Trophoblast cell (in vitro differentiated cells and primary cell): ENCODE measurements around the gene YTHDF1.

Experiments
- DNase-seq, 2 donors: peaks; one replicate each; pipeline ENCODE4 v3.0.0-alpha.2; 2016
- H2AFZ ChIP-seq: 2 replicates; pipeline ENCODE4 v1.6.1; 2013; ENCODE audit warnings: low read length, moderate library complexity, mild to moderate bottlenecking; ENCODE audit not compliant: insufficient read depth, poor library complexity
- H2AK5ac ChIP-seq: 2 replicates; pipeline ENCODE4 v1.6.1; 2013; ENCODE audit warnings: mild to moderate bottlenecking, low read length
- H2BK120ac ChIP-seq: 2 replicates; pipeline ENCODE4 v1.6.1; 2013; ENCODE audit warnings: low read length, mild to moderate bottlenecking, moderate library complexity; ENCODE audit not compliant: insufficient read depth, poor library complexity
- H2BK12ac ChIP-seq: 2 replicates; pipeline ENCODE4 v1.6.1; 2013; ENCODE audit warnings: mild to moderate bottlenecking, low read length, moderate library complexity
- H2BK5ac ChIP-seq: 2 replicates; pipeline ENCODE4 v1.6.1; 2013; ENCODE audit warnings: low read length, low read depth, moderate library complexity, mild to moderate bottlenecking; ENCODE audit not compliant: poor library complexity
- H3K14ac ChIP-seq: 2 replicates; pipeline ENCODE4 v1.6.1; 2013; ENCODE audit warnings: mild to moderate bottlenecking, low read length
- H3K18ac ChIP-seq: 2 replicates; pipeline ENCODE4 v1.6.1; 2013; ENCODE audit warnings: mild to moderate bottlenecking, low read length
- H3K23ac ChIP-seq: 2 replicates; pipeline ENCODE4 v1.6.1; 2013; ENCODE audit warnings: low read length
- H3K27ac ChIP-seq: 2 replicates; pipeline ENCODE4 v1.5.1; 2013; ENCODE audit warnings: low read depth, mild to moderate bottlenecking, inconsistent platforms, low read length, moderate library complexity
- H3K27me3 ChIP-seq: 2 replicates; pipeline ENCODE4 v1.6.1; 2013; ENCODE audit warnings: inconsistent platforms, mild to moderate bottlenecking, low read length, moderate library complexity; ENCODE audit not compliant: insufficient read depth
- H3K36me3 ChIP-seq, 2 experiments: 1 replicate in 1 of 2; 2 replicates in 1 of 2; pipeline ENCODE4 v1.6.1; 2013; ENCODE audit warnings: low read length in 2 of 2, mild to moderate bottlenecking in 2 of 2, moderate library complexity in 1 of 2; ENCODE audit not compliant: insufficient read depth in 2 of 2, control insufficient read depth in 1 of 2
- H3K4ac ChIP-seq: 2 replicates; pipeline ENCODE4 v1.6.1; 2013; ENCODE audit warnings: low read depth, mild to moderate bottlenecking, low read length, moderate library complexity
- H3K4me1 ChIP-seq, 2 experiments: 1 replicate in 1 of 2; 2 replicates in 1 of 2; pipeline ENCODE4 v1.6.1; 2013; ENCODE audit warnings: low read length in 2 of 2, mild to moderate bottlenecking in 2 of 2, moderate library complexity in 1 of 2; ENCODE audit not compliant: insufficient read depth in 2 of 2, control insufficient read depth in 1 of 2
- H3K4me2 ChIP-seq: 2 replicates; pipeline ENCODE4 v1.6.1; 2013; ENCODE audit warnings: inconsistent platforms, mild to moderate bottlenecking, low read length, moderate library complexity
- H3K4me3 ChIP-seq: 2 replicates; pipeline ENCODE4 v1.5.1; 2013; ENCODE audit warnings: mild to moderate bottlenecking, low read depth, low read length, inconsistent platforms
- H3K79me1 ChIP-seq: one replicate; pipeline ENCODE4 v1.6.1; 2013; ENCODE audit warnings: low read length
- H3K79me2 ChIP-seq: 2 replicates; pipeline ENCODE4 v1.6.1; 2013; ENCODE audit warnings: low read length, mild to moderate bottlenecking; ENCODE audit not compliant: control insufficient read depth, insufficient read depth, poor library complexity
- H3K9ac ChIP-seq: 2 replicates; pipeline ENCODE4 v1.6.1; 2013; ENCODE audit warnings: mild to moderate bottlenecking, low read length
- H3K9me3 ChIP-seq: 2 replicates; pipeline ENCODE4 v1.6.1; 2013; ENCODE audit warnings: low read depth, mild to moderate bottlenecking, control low read depth, inconsistent platforms, low read length; ENCODE audit not compliant: insufficient read depth
- H4K12ac ChIP-seq: 2 replicates; pipeline ENCODE4 v1.6.1; 2013; ENCODE audit warnings: low read depth, mild to moderate bottlenecking, low read length, moderate library complexity
- H4K8ac ChIP-seq: 2 replicates; pipeline ENCODE4 v1.6.1; 2013; ENCODE audit warnings: low read depth, mild to moderate bottlenecking, low read length, moderate library complexity
- H4K91ac ChIP-seq: one replicate; pipeline ENCODE4 v1.6.1; 2013; ENCODE audit warnings: low read depth, mild to moderate bottlenecking, low read length, moderate library complexity
- WGBS: extraction: QIAGEN DNeasy Blood & Tissue Kit; methylation state at CpG from one replicate; pipeline ENCODE4 v1.1.7; 2013; ENCODE audit warnings: missing lambda C conversion rate; ENCODE audit not compliant: insufficient read length, insufficient coverage; ENCODE audit errors: extremely low coverage; 5-methylcytosine and 5-hydroxymethylcytosine counted together

The YTHDF1 gene

GRCh38 chr20:63219447-63219821 is 3.5 kb upstream of the YTHDF1 start:
- Histone ChIP-seq H2AFZ (no peak overlapping the region), H4K8ac (no peak overlapping the region), H3K4me2 (no peak overlapping the region), H3K4me3 (no peak overlapping the region), H4K12ac (no peak overlapping the region), H3K23ac (no peak overlapping the region), H2BK12ac (no peak overlapping the region), H3K36me3 (peaks cover 0 to 4% of the 10 kb centered on the region in 2 experiments), H3K4me1 (peaks cover 15 to 22% of the 10 kb centered on the region in 2 experiments), H3K4ac (no peak overlapping the region), H3K9ac (no peak overlapping the region), H3K14ac (no peak overlapping the region), H2AK5ac (no peak overlapping the region), H3K79me2 (peaks cover 12% of the 10 kb centered on the region), H2BK5ac (no peak overlapping the region), H4K91ac (no peak overlapping the region), H2BK120ac (no peak overlapping the region), H3K18ac (no peak overlapping the region), H3K9me3 (no peaks in the 10 kb centered on the region), H3K27me3 (no peaks in the 10 kb centered on the region), H3K79me1 (peaks cover 20% of the 10 kb centered on the region), H3K27ac (no peak overlapping the region)
- WGBS: no CpG with 5 or more reads among the region's 8 CpGs
- no peak for DNase-seq

- H4K8ac ChIP-seq: no peak overlapping the region
Measured at GRCh38 chr20:63218701-63219446, 2.9 kb upstream of the YTHDF1 start.

GRCh38 chr20:63217706-63218105 is 1.8 kb upstream of the YTHDF1 start:
- no CpG with 5 or more reads among the region's 7 CpGs for WGBS
- no peaks in the 10 kb centered on the region for H3K9me3 ChIP-seq

More at GRCh38 chr20:63218701-63219446, 2.9 kb upstream of the YTHDF1 start:
- no peak overlapping the region for H3K4me2 ChIP-seq
- no peak overlapping the region for H2AK5ac ChIP-seq
- peaks cover 14% of the 10 kb centered on the region for H3K79me2 ChIP-seq
- WGBS: no CpG with 5 or more reads among the region's 13 CpGs
- H3K23ac ChIP-seq: no peak overlapping the region
- H2BK120ac ChIP-seq: no peak overlapping the region
- peaks cover 9 to 19% of the 10 kb centered on the region in 2 experiments for H3K4me1 ChIP-seq
- H2AFZ ChIP-seq: no peak overlapping the region
- no peak overlapping the region for H3K4ac ChIP-seq
- H3K27ac ChIP-seq: no peak overlapping the region
- H3K18ac ChIP-seq: no peak overlapping the region
- no peak for DNase-seq
- peak overlapping the region; percentile 7 for H4K91ac ChIP-seq
- peaks cover 21% of the 10 kb centered on the region for H3K79me1 ChIP-seq
- H2BK5ac ChIP-seq: no peak overlapping the region
- no peak overlapping the region for H2BK12ac ChIP-seq
- no peak overlapping the region for H4K12ac ChIP-seq
- no peak overlapping the region for H3K9ac ChIP-seq
- H3K36me3 ChIP-seq: peaks cover 0 to 7% of the 10 kb centered on the region in 2 experiments
- no peak overlapping the region for H3K4me3 ChIP-seq
- H3K14ac ChIP-seq: no peak overlapping the region
- H3K9me3 ChIP-seq: no peaks in the 10 kb centered on the region
- no peaks in the 10 kb centered on the region for H3K27me3 ChIP-seq

GRCh38 chr20:63216849-63217471 is 1.0 kb upstream of the YTHDF1 start:
- Histone ChIP-seq H3K9me3 (no peaks in the 10 kb centered on the region), H3K14ac (peak overlapping the region; percentile 92), H3K79me2 (peaks cover 29% of the 10 kb centered on the region), H3K27me3 (no peaks in the 10 kb centered on the region), H3K4me2 (peak overlapping the region; percentile 90), H3K9ac (peak overlapping the region; percentile 38), H4K91ac (peak overlapping the region; percentile 92), H3K27ac (peak overlapping the region; percentile 75), H3K18ac (peak overlapping the region; percentile 88), H3K23ac (no peak overlapping the region), H3K4me1 (peaks cover 19 to 31% of the 10 kb centered on the region in 2 experiments), H3K36me3 (peaks cover 15 to 22% of the 10 kb centered on the region in 2 experiments), H2BK120ac (peak overlapping the region; percentile 92), H3K4ac (peak overlapping the region; percentile 71), H2BK12ac (peak overlapping the region; percentile 21), H3K4me3 (no peak overlapping the region), H3K79me1 (peaks cover 21% of the 10 kb centered on the region), H4K12ac (no peak overlapping the region), H4K8ac (peak overlapping the region; percentile 89), H2AFZ (peak overlapping the region; percentile 86), H2AK5ac (peak overlapping the region; percentile 92), H2BK5ac (no peak overlapping the region)
- no peak for DNase-seq
- no CpG with 5 or more reads among the region's 13 CpGs for WGBS

More at GRCh38 chr20:63217706-63218105, 1.8 kb upstream of the YTHDF1 start:
- H3K27me3 ChIP-seq: no peaks in the 10 kb centered on the region
- no peak overlapping the region for H3K4ac ChIP-seq
- H3K18ac ChIP-seq: no peak overlapping the region
- H2AFZ ChIP-seq: no peak overlapping the region
- peaks cover 8 to 15% of the 10 kb centered on the region in 2 experiments for H3K36me3 ChIP-seq
- H2BK5ac ChIP-seq: no peak overlapping the region
- H2BK120ac ChIP-seq: peak overlapping the region; percentile 10
- H3K23ac ChIP-seq: no peak overlapping the region
- peak overlapping the region; percentile 89 for H4K8ac ChIP-seq
- no peak overlapping the region for H3K4me2 ChIP-seq
- DNase-seq: no peak
- peak overlapping the region; percentile 92 for H4K91ac ChIP-seq
- H3K79me2 ChIP-seq: peaks cover 21% of the 10 kb centered on the region
- peaks cover 21% of the 10 kb centered on the region for H3K79me1 ChIP-seq
- peak overlapping the region; percentile 64 for H2BK12ac ChIP-seq
- H3K14ac ChIP-seq: no peak overlapping the region
- peak overlapping the region; percentile 39 for H2AK5ac ChIP-seq
- no peak overlapping the region for H3K9ac ChIP-seq
- H3K27ac ChIP-seq: no peak overlapping the region
- H4K12ac ChIP-seq: no peak overlapping the region
- H3K4me1 ChIP-seq: peaks cover 15 to 24% of the 10 kb centered on the region in 2 experiments
- no peak overlapping the region for H3K4me3 ChIP-seq
